Adipocyte (in vitro differentiated cells): ENCODE measurements around the gene LAMA1.

Experiments
- DNase-seq: peaks from one replicate; pipeline ENCODE4 v3.0.0-alpha.2; 2015; ENCODE audit warnings: low read depth
- H3K27me3 ChIP-seq: replicated peaks from 2 replicates; pipeline ENCODE4 v1.7.0; 2013; ENCODE audit warnings: mild to moderate bottlenecking, low read length, moderate library complexity; ENCODE audit not compliant: control insufficient read depth, insufficient read depth
- H3K36me3 ChIP-seq: 2 replicates; pipeline ENCODE4 v1.7.0; 2013; ENCODE audit warnings: low read length, mild to moderate bottlenecking, moderate library complexity; ENCODE audit not compliant: control insufficient read depth, insufficient read depth, severe bottlenecking
- H3K4me1 ChIP-seq: 2 replicates; pipeline ENCODE4 v1.7.0; 2013; ENCODE audit warnings: mild to moderate bottlenecking, low read length, moderate library complexity; ENCODE audit not compliant: control insufficient read depth, insufficient read depth
- H3K4me3 ChIP-seq: 2 replicates; pipeline ENCODE4 v1.7.0; 2013; ENCODE audit warnings: mild to moderate bottlenecking, low read length, moderate library complexity
- H3K9ac ChIP-seq: 2 replicates; pipeline ENCODE4 v1.7.0; 2013; ENCODE audit warnings: mild to moderate bottlenecking, low read length, moderate library complexity
- H3K9me3 ChIP-seq: 2 replicates; pipeline ENCODE4 v1.7.0; 2013; ENCODE audit warnings: mild to moderate bottlenecking, low read length, moderate library complexity; ENCODE audit not compliant: control insufficient read depth

LAMA1 gene

GRCh38 chr18:7072593-7072992, 45.0 kb downstream of the LAMA1 start:
- H3K9ac ChIP-seq, result no peak overlapping the region
- no peak for DNase-seq
- H3K4me1 ChIP-seq, result peaks cover 4% of the 10 kb centered on the region
- no peaks in the 10 kb centered on the region for H3K9me3 ChIP-seq
- H3K27me3 ChIP-seq, result no peaks in the 10 kb centered on the region
- no peaks in the 10 kb centered on the region for H3K36me3 ChIP-seq
- no peak overlapping the region for H3K4me3 ChIP-seq

- peaks cover 14% of the 10 kb centered on the region for H3K4me1 ChIP-seq
- no peak overlapping the region for H3K9ac ChIP-seq
- no peak overlapping the region for H3K4me3 ChIP-seq
- H3K36me3 ChIP-seq, result no peaks in the 10 kb centered on the region
- no peaks in the 10 kb centered on the region for H3K9me3 ChIP-seq
- no peaks in the 10 kb centered on the region for H3K27me3 ChIP-seq
- no peak for DNase-seq
These were observed 46.0 kb downstream of the LAMA1 start for GRCh38 chr18:7071600-7071999.

- H3K27me3 ChIP-seq, result no peaks in the 10 kb centered on the region
- H3K4me1 ChIP-seq, result peaks cover 18% of the 10 kb centered on the region
- H3K9me3 ChIP-seq, result no peaks in the 10 kb centered on the region
- H3K36me3 ChIP-seq, result no peaks in the 10 kb centered on the region
- no peak overlapping the region for H3K9ac ChIP-seq
- no peak for DNase-seq
- H3K4me3 ChIP-seq, result no peak overlapping the region
These were observed 47.1 kb downstream of the LAMA1 start for GRCh38 chr18:7070466-7070865.

- Histone ChIP-seq H3K27me3 (no peaks in the 10 kb centered on the region), H3K9me3 (no peaks in the 10 kb centered on the region), H3K4me1 (peaks cover 18% of the 10 kb centered on the region), H3K9ac (no peak overlapping the region), H3K36me3 (no peaks in the 10 kb centered on the region), H3K4me3 (no peak overlapping the region)
- DNase-seq, result no peak
These were observed 48.6 kb downstream of the LAMA1 start for GRCh38 chr18:7068871-7069590.

GRCh38 chr18:7066965-7067555, 50.5 kb downstream of the LAMA1 start:
- no peaks in the 10 kb centered on the region for H3K36me3 ChIP-seq
- no peaks in the 10 kb centered on the region for H3K9me3 ChIP-seq
- peaks cover 18% of the 10 kb centered on the region for H3K4me1 ChIP-seq
- peak overlapping the region; percentile 16 for H3K4me3 ChIP-seq
- no peak overlapping the region for H3K9ac ChIP-seq
- no peaks in the 10 kb centered on the region for H3K27me3 ChIP-seq
- no peak for DNase-seq

- peaks cover 18% of the 10 kb centered on the region for H3K4me1 ChIP-seq
- H3K4me3 ChIP-seq, result no peak overlapping the region
- no peak for DNase-seq
- no peak overlapping the region for H3K9ac ChIP-seq
- H3K27me3 ChIP-seq, result no peaks in the 10 kb centered on the region
- H3K36me3 ChIP-seq, result no peaks in the 10 kb centered on the region
- no peaks in the 10 kb centered on the region for H3K9me3 ChIP-seq
These were observed 51.9 kb downstream of the LAMA1 start for GRCh38 chr18:7065736-7066135.

- no peaks in the 10 kb centered on the region for H3K27me3 ChIP-seq
- DNase-seq, result no peak
- H3K4me3 ChIP-seq, result no peak overlapping the region
- no peak overlapping the region for H3K9ac ChIP-seq
- H3K4me1 ChIP-seq, result peaks cover 17% of the 10 kb centered on the region
- H3K9me3 ChIP-seq, result no peaks in the 10 kb centered on the region
- no peaks in the 10 kb centered on the region for H3K36me3 ChIP-seq
These were observed 53.3 kb downstream of the LAMA1 start for GRCh38 chr18:7064346-7064745.

- Histone ChIP-seq H3K27me3 (no peaks in the 10 kb centered on the region), H3K4me1 (peaks cover 15% of the 10 kb centered on the region), H3K4me3 (no peak overlapping the region), H3K9me3 (no peaks in the 10 kb centered on the region), H3K9ac (no peak overlapping the region), H3K36me3 (no peaks in the 10 kb centered on the region)
- DNase-seq, result no peak
These were observed 54.8 kb downstream of the LAMA1 start for GRCh38 chr18:7062811-7063210.

GRCh38 chr18:7062236-7062635, 55.4 kb downstream of the LAMA1 start:
- H3K27me3 ChIP-seq, result no peaks in the 10 kb centered on the region
- H3K36me3 ChIP-seq, result no peaks in the 10 kb centered on the region
- no peak overlapping the region for H3K9ac ChIP-seq
- peaks cover 10% of the 10 kb centered on the region for H3K4me1 ChIP-seq
- H3K4me3 ChIP-seq, result no peak overlapping the region
- DNase-seq, result no peak
- H3K9me3 ChIP-seq, result no peaks in the 10 kb centered on the region

GRCh38 chr18:7059276-7059675, 58.3 kb downstream of the LAMA1 start:
- H3K9me3 ChIP-seq, result no peaks in the 10 kb centered on the region
- H3K27me3 ChIP-seq, result no peaks in the 10 kb centered on the region
- no peak overlapping the region for H3K9ac ChIP-seq
- DNase-seq, result no peak
- H3K36me3 ChIP-seq, result no peaks in the 10 kb centered on the region
- H3K4me1 ChIP-seq, result no peaks in the 10 kb centered on the region
- H3K4me3 ChIP-seq, result no peak overlapping the region

GRCh38 chr18:7056026-7056425, 61.6 kb downstream of the LAMA1 start:
- Histone ChIP-seq H3K4me3 (no peak overlapping the region), H3K4me1 (no peaks in the 10 kb centered on the region), H3K36me3 (no peaks in the 10 kb centered on the region), H3K9me3 (no peaks in the 10 kb centered on the region), H3K9ac (no peak overlapping the region), H3K27me3 (no peaks in the 10 kb centered on the region)
- no peak for DNase-seq

GRCh38 chr18:7049951-7050350, 67.6 kb downstream of the LAMA1 start:
- no peak for DNase-seq
- no peaks in the 10 kb centered on the region for H3K36me3 ChIP-seq

More at GRCh38 chr18:7049951-7050350, 67.6 kb downstream of the LAMA1 start:
- Histone ChIP-seq H3K9me3 (no peaks in the 10 kb centered on the region), H3K4me3 (no peak overlapping the region), H3K9ac (no peak overlapping the region), H3K27me3 (no peaks in the 10 kb centered on the region), H3K4me1 (no peaks in the 10 kb centered on the region)
